HepG2 (cell line): ENCODE measurements around the gene UGT1A7. TPM values are rescaled to one million over a fixed set of nuclear protein-coding genes. Genes with fewer than 3 reads are reported as not detected.

Experiments
- ATAC-seq: fragments of 200-7000 bp; cut with Tn5 transposase; 3 replicates; pipeline ENCODE4 v1.9.1; 2020; ENCODE audit warnings: mild to moderate bottlenecking, moderate library complexity
- BruUV-seq: library from RNA; stranded (reverse); fragments of 400-500 nt; replicated peaks from 2 replicates; lab custom pipeline; 2021; lab: Mats Ljungman, UMichigan
- CTCF ChIA-PET: fragments of 300-600 bp; formaldehyde crosslinking; extraction: SDS; loops from one replicate; lab custom pipeline; 2021; ENCODE audit warnings: low total read pairs, inconsistent platforms, low intra/inter-chr PET ratio; lab: Yijun Ruan, JAX
- POLR2A ChIA-PET: fragments of 350-600 bp; sonication (Branson Sonifier 250); formaldehyde crosslinking; loops from one replicate; lab custom pipeline; 2020; ENCODE audit warnings: antibody characterized with exemption, inconsistent platforms; lab: Yijun Ruan, JAX
- DNase-seq: peaks from one replicate; pipeline ENCODE4 v3.0.0-alpha.2; 2015; ENCODE audit warnings: low spot score
- FAIRE-seq: peaks from 3 replicates; lab custom pipeline; 2011; peaks lifted over from hg19 to GRCh38; lab: Jason Lieb, UNC
- H2AFZ ChIP-seq: one replicate; pipeline ENCODE4 v1.6.1; 2011; ENCODE audit warnings: low read length, inconsistent platforms
- H3K27ac ChIP-seq: fragments of 300-600 bp; 3 replicates; pipeline ENCODE4 v1.8.0; 2011; ENCODE audit warnings: mixed run types, mild to moderate bottlenecking, mixed read lengths, low read length, inconsistent platforms; ENCODE audit not compliant: insufficient read depth; ENCODE audit errors: extremely low read length
- H3K27me3 ChIP-seq, 2 experiments: fragments of 200-600 bp in 1 of 2; 2 replicates in 1 of 2; 3 replicates in 1 of 2; pipeline versions ENCODE4 v1.6.0 to v1.8.0; 2011; ENCODE audit warnings: low read length in 2 of 2, mild to moderate bottlenecking in 2 of 2, moderate library complexity in 2 of 2, inconsistent platforms in 1 of 2; ENCODE audit not compliant: insufficient read depth in 2 of 2, control insufficient read depth in 1 of 2
- H3K36me3 ChIP-seq, 2 experiments: fragments of 200-600 bp in 1 of 2; replicated peaks in 1 of 2; 2 replicates in 1 of 2; 3 replicates in 1 of 2; pipeline versions ENCODE4 v1.5.1 to v1.8.0; 2011; ENCODE audit warnings: low read length in 2 of 2, inconsistent platforms in 1 of 2; ENCODE audit not compliant: insufficient read depth in 2 of 2, control insufficient read depth in 1 of 2
- H3K4me1 ChIP-seq: 2 replicates; pipeline ENCODE4 v1.5.1; 2012; ENCODE audit warnings: low read length, inconsistent platforms; ENCODE audit not compliant: insufficient read depth
- H3K4me2 ChIP-seq: 2 replicates; pipeline ENCODE4 v1.6.0; 2011; ENCODE audit warnings: low read depth, low read length, inconsistent platforms
- H3K4me3 ChIP-seq, 3 experiments: fragments of 200-600 bp in 1 of 3; sonication (generic), shearing (Covaris generic) in 1 of 3; replicated peaks in 1 of 3; 2 replicates each; pipeline ENCODE4 v1.5.1; 2011 to 2016; ENCODE audit warnings: low read length in 3 of 3, inconsistent platforms in 2 of 3, low read depth in 2 of 3, mild to moderate bottlenecking in 2 of 3, control low read depth in 1 of 3, mixed read lengths in 1 of 3; ENCODE audit not compliant: insufficient read depth in 1 of 3
- H3K79me2 ChIP-seq: one replicate; pipeline ENCODE4 v1.6.1; 2011; ENCODE audit warnings: low read length, inconsistent platforms; ENCODE audit not compliant: insufficient read depth
- H3K9ac ChIP-seq: 2 replicates; pipeline ENCODE4 v1.6.0; 2011; ENCODE audit warnings: mild to moderate bottlenecking, low read depth, low read length, inconsistent platforms; ENCODE audit not compliant: insufficient read depth
- H3K9me3 ChIP-seq: 2 replicates; pipeline ENCODE4 v1.5.1; 2012; ENCODE audit warnings: mild to moderate bottlenecking, low read length
- H4K20me1 ChIP-seq: 2 replicates; pipeline ENCODE4 v1.6.0; 2011; ENCODE audit warnings: inconsistent platforms, mild to moderate bottlenecking, low read length, moderate library complexity; ENCODE audit not compliant: insufficient read depth
- FIP1L1 ChIP-seq: fragments of 200-400 bp; formaldehyde crosslinking; IDR thresholded peaks from 2 replicates; pipeline ENCODE4 v1.6.1; 2018; ENCODE audit warnings: low read depth, mild to moderate bottlenecking, low read length, moderate library complexity, borderline replicate concordance; ENCODE audit not compliant: insufficient read depth
- HMG20B ChIP-seq: conservative IDR thresholded peaks from 2 replicates; pipeline ENCODE4 v1.6.1; 2016; ENCODE audit warnings: missing genetic modification reagents, missing compliant biosample characterization
- HOXD1 ChIP-seq: sonication (generic); formaldehyde crosslinking; IDR thresholded peaks from 2 replicates; pipeline ENCODE4 v1.5.0; 2020; ENCODE audit warnings: missing genetic modification reagents
- KDM4B ChIP-seq: sonication (generic); formaldehyde crosslinking; IDR thresholded peaks from 2 replicates; pipeline ENCODE4 v1.4.0; 2020; ENCODE audit warnings: missing genetic modification reagents
- NCOA2 ChIP-seq: sonication (generic); formaldehyde crosslinking; IDR thresholded peaks from 2 replicates; pipeline ENCODE4 v1.8.0; 2022; ENCODE audit warnings: inconsistent platforms
- PHF21A ChIP-seq: sonication (generic); formaldehyde crosslinking; IDR thresholded peaks from 2 replicates; pipeline ENCODE4 v1.5.0; 2020; ENCODE audit warnings: mild to moderate bottlenecking, missing genetic modification reagents
- SSRP1 ChIP-seq: IDR thresholded peaks from 2 replicates; pipeline ENCODE4 v1.6.1; 2016; ENCODE audit warnings: control low read depth
- ZNF136 ChIP-seq: sonication (generic); formaldehyde crosslinking; IDR thresholded peaks from 2 replicates; pipeline ENCODE4 v1.8.1; 2022; ENCODE audit warnings: low read depth, mild to moderate bottlenecking, moderate library complexity, missing genetic modification reagents
- ZNF562 ChIP-seq: sonication (generic); formaldehyde crosslinking; IDR thresholded peaks from 2 replicates; pipeline ENCODE4 v1.8.0; 2022; ENCODE audit warnings: missing genetic modification reagents, borderline replicate concordance
- ZNF883 ChIP-seq: sonication (generic); formaldehyde crosslinking; IDR thresholded peaks from 2 replicates; pipeline ENCODE4 v1.5.1; 2020; ENCODE audit warnings: mild to moderate bottlenecking, missing genetic modification reagents; ENCODE audit errors: not compliant biosample characterization
- WGBS: methylation state at CpG from one replicate; pipeline ENCODE4 v1.1.6; 2017; ENCODE audit warnings: low lambda C conversion rate; 5-methylcytosine and 5-hydroxymethylcytosine counted together
- in situ Hi-C: cut with HindIII; loops from 2 replicates; pipeline ENCODE4 v1.10.0; 2017; ENCODE audit warnings: low pct_unique_long_range_greater_than_20kb; ENCODE audit not compliant: extremely low pct_ligation_motif_present
- intact Hi-C: fragments of 100-400 bp; cut with micrococcal nuclease; formaldehyde crosslinking; loops from one replicate; pipeline ENCODE4 v1.10.0; 2022; ENCODE audit not compliant: unreplicated experiment
- polyA plus RNA-seq, 8 experiments: library from polyadenylated mRNA; depleted of rRNA in 3 of 8; stranded (reverse) in 7 of 8; unstranded in 1 of 8; fragments of >200 nt; fragmentation: Illumina TruSeq in 4 of 8; extraction: Trizol in 4 of 8; gene quantifications; 2 replicates each; pipeline versions ENCODE4 v1.2.1 to v1.2.3, GENCODE V29; 2011 to 2016; ENCODE audit warnings: low read depth in 4 of 8, missing spikeins in 1 of 8, mixed read lengths in 1 of 8; ENCODE audit not compliant: insufficient read depth in 1 of 8
- total RNA-seq, 5 experiments: library from RNA; depleted of rRNA; stranded (reverse); fragments of >200 nt; fragmentation: Illumina TruSeq; extraction: Trizol; gene quantifications; 2 replicates each; pipeline ENCODE4 v1.2.3, GENCODE V29; 2016; ENCODE audit warnings: low read depth in 1 of 5
- TF ChIP-seq, protein P1 (sequence below), 2 experiments: IDR thresholded peaks; 2 replicates each; pipeline ENCODE4 v1.6.1; 2011 to 2012; ENCODE audit warnings: low read length in 2 of 2, borderline replicate concordance in 1 of 2, low read depth in 1 of 2, mild to moderate bottlenecking in 1 of 2, moderate library complexity in 1 of 2
- TF ChIP-seq, protein P2 (sequence below): sonication (generic); formaldehyde crosslinking; IDR thresholded peaks from 2 replicates; pipeline ENCODE4 v1.8.1; 2022; ENCODE audit warnings: mild to moderate bottlenecking, missing genetic modification reagents
- TF ChIP-seq, protein P3 (sequence below): sonication (generic); formaldehyde crosslinking; IDR thresholded peaks from 2 replicates; pipeline ENCODE4 v1.4.0; 2020; ENCODE audit warnings: missing genetic modification reagents, borderline replicate concordance
- TF ChIP-seq, protein P4 (sequence below): sonication (generic); formaldehyde crosslinking; IDR thresholded peaks from 2 replicates; pipeline ENCODE4 v1.5.0; 2020; ENCODE audit warnings: missing genetic modification reagents

The UGT1A7 gene
- total and polyA plus RNA-seq, 2 of the 13 experiments (the other 11 are each of a cell fraction or from before 2014, with no cell fraction given): not detected

DNA sequence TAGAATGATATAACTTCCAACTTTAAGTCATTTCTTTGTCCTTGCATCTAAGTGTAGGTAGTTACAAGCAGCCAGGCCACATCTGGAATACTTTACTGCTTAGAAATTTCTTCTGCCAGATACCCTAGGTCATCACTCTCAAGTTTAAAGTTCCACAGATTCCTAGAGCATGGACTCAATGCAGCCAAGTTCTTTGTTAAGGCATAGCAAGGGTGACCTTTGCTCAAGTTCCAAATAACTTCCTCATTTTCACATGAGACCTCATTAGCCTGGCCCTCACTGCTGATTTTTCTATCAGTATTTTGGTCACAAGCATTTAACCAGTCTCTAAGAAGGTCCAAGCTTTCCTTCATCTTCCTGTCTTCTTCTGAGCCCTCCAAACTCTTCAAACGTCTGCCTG is 17.8 kb upstream of the UGT1A7 start (continued):
- TF ChIP-seq, protein P1, sequence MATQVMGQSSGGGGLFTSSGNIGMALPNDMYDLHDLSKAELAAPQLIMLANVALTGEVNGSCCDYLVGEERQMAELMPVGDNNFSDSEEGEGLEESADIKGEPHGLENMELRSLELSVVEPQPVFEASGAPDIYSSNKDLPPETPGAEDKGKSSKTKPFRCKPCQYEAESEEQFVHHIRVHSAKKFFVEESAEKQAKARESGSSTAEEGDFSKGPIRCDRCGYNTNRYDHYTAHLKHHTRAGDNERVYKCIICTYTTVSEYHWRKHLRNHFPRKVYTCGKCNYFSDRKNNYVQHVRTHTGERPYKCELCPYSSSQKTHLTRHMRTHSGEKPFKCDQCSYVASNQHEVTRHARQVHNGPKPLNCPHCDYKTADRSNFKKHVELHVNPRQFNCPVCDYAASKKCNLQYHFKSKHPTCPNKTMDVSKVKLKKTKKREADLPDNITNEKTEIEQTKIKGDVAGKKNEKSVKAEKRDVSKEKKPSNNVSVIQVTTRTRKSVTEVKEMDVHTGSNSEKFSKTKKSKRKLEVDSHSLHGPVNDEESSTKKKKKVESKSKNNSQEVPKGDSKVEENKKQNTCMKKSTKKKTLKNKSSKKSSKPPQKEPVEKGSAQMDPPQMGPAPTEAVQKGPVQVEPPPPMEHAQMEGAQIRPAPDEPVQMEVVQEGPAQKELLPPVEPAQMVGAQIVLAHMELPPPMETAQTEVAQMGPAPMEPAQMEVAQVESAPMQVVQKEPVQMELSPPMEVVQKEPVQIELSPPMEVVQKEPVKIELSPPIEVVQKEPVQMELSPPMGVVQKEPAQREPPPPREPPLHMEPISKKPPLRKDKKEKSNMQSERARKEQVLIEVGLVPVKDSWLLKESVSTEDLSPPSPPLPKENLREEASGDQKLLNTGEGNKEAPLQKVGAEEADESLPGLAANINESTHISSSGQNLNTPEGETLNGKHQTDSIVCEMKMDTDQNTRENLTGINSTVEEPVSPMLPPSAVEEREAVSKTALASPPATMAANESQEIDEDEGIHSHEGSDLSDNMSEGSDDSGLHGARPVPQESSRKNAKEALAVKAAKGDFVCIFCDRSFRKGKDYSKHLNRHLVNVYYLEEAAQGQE (IDR thresholded peaks at IDR 0.05; ENCODE audit: borderline replicate concordance in 1 of 2, low read depth in 1 of 2, low read length in 2 of 2): no peak

DNA sequence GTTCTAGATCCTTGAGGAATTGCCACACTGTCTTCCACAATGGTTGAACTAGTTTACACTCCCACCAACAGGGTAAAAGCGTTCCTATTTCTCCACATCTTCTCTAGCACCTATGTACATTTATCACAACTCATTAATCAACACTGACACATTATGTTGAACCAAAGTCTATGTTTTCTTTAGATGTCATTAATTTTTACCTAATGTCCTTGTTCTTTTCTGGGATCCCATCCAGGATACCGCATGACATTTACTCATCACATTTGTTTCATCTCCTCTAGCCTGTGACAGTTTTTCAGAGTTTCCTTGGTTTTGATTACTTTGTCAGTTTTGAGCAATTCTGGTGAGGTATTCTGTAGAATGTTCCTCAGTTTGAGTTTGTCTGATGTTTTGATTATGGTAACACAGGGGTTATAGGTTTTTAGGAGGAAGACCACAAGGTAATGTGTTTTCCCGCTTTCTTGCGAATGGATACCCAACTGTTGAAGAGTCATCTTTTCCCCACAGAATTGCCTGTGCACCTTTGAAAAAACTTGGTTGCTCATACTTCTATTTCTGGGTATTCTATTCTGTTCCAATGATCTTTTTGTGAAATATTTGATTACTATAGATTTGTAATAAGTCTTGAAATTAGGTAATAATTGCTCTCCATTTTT is 13.0 kb upstream of the UGT1A7 start:
- WGBS: 44% methylated on average over 4 of the region's 4 CpGs
- H3K79me2 ChIP-seq: no peaks in the 10 kb centered on the region
- no peaks in the 10 kb centered on the region for H3K4me1 ChIP-seq
- H3K4me2 ChIP-seq: no peak overlapping the region
- H4K20me1 ChIP-seq: no peaks in the 10 kb centered on the region
- H3K4me3 ChIP-seq: no peak overlapping the region
- H2AFZ ChIP-seq: no peak overlapping the region
- ChIA-PET CTCF (no interaction called here), POLR2A (no interaction called here)
- H3K9me3 ChIP-seq: no peaks in the 10 kb centered on the region
- in situ Hi-C loops: no loop called here
- no peaks in the 10 kb centered on the region for H3K27me3 ChIP-seq
- H3K36me3 ChIP-seq: no peaks in the 10 kb centered on the region
- H3K27ac ChIP-seq: no peak overlapping the region
- FAIRE-seq (no peak), ATAC-seq (no peak), DNase-seq (no peak)
- H3K9ac ChIP-seq: no peak overlapping the region
- intact Hi-C loops: no loop called here
- BruUV-seq: no TSS peak
- TF ChIP-seq, protein P2, sequence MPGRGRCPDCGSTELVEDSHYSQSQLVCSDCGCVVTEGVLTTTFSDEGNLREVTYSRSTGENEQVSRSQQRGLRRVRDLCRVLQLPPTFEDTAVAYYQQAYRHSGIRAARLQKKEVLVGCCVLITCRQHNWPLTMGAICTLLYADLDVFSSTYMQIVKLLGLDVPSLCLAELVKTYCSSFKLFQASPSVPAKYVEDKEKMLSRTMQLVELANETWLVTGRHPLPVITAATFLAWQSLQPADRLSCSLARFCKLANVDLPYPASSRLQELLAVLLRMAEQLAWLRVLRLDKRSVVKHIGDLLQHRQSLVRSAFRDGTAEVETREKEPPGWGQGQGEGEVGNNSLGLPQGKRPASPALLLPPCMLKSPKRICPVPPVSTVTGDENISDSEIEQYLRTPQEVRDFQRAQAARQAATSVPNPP (CRISPR knock-in tag): no peak
- TF ChIP-seq HOXD1 (CRISPR knock-in tag) (no peak), NCOA2 (CRISPR knock-in tag) (no peak), ZNF136 (CRISPR knock-in tag) (no peak), ZNF562 (CRISPR knock-in tag) (no peak), FIP1L1 (no peak), SSRP1 (CRISPR knock-in tag) (no peak), PHF21A (CRISPR knock-in tag) (no peak), KDM4B (CRISPR knock-in tag) (no peak), HMG20B (CRISPR knock-in tag) (no peak), ZNF883 (CRISPR knock-in tag) (no peak)
- TF ChIP-seq, protein P3, sequence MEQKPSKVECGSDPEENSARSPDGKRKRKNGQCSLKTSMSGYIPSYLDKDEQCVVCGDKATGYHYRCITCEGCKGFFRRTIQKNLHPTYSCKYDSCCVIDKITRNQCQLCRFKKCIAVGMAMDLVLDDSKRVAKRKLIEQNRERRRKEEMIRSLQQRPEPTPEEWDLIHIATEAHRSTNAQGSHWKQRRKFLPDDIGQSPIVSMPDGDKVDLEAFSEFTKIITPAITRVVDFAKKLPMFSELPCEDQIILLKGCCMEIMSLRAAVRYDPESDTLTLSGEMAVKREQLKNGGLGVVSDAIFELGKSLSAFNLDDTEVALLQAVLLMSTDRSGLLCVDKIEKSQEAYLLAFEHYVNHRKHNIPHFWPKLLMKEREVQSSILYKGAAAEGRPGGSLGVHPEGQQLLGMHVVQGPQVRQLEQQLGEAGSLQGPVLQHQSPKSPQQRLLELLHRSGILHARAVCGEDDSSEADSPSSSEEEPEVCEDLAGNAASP: no peak
- TF ChIP-seq, protein P4, sequence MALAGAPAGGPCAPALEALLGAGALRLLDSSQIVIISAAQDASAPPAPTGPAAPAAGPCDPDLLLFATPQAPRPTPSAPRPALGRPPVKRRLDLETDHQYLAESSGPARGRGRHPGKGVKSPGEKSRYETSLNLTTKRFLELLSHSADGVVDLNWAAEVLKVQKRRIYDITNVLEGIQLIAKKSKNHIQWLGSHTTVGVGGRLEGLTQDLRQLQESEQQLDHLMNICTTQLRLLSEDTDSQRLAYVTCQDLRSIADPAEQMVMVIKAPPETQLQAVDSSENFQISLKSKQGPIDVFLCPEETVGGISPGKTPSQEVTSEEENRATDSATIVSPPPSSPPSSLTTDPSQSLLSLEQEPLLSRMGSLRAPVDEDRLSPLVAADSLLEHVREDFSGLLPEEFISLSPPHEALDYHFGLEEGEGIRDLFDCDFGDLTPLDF: no peak
